H1 (cell line): ENCODE data around the gene ADIPOR2. TPM values are rescaled to one million over a fixed set of nuclear protein-coding genes. Genes with fewer than 3 reads are reported as not detected.

Source experiments
- POLR2A ChIP-seq, 2 experiments: IDR thresholded peaks; 1 replicate in 1 of 2; 2 replicates in 1 of 2; pipeline ENCODE4 v1.6.1; 2011; ENCODE audit warnings: low read depth in 2 of 2, low read length in 2 of 2, mild to moderate bottlenecking in 2 of 2; ENCODE audit errors: control extremely low read depth in 1 of 2
- polyA plus RNA-seq, 7 experiments: library from polyadenylated mRNA; depleted of rRNA in 3 of 7; stranded (reverse) in 5 of 7; unstranded in 2 of 7; fragments of >200 nt in 5 of 7; fragments of 200-250 nt in 2 of 7; gene quantifications; 1 replicate in 5 of 7; 2 replicates in 1 of 7; 4 replicates in 1 of 7; pipeline versions ENCODE4 v1.2.1 to v1.2.3, GENCODE V29; 2011 to 2013; ENCODE audit warnings: missing spikeins in 2 of 7, mixed read lengths in 2 of 7
- total RNA-seq: library from RNA; stranded (reverse); fragmentation: NEBNext Ultra II Directional; extraction: Animal tissue kit (Norgen Biotek cat#: 25700); gene quantifications from 2 replicates; pipeline ENCODE4 v1.2.1, GENCODE V29; 2021

The ADIPOR2 gene
- total and polyA plus RNA-seq, 2 of the 8 experiments (the other 6 are each of a cell fraction or from before 2014, with no cell fraction given) = 17.5 to 50.8 TPM

DNA sequence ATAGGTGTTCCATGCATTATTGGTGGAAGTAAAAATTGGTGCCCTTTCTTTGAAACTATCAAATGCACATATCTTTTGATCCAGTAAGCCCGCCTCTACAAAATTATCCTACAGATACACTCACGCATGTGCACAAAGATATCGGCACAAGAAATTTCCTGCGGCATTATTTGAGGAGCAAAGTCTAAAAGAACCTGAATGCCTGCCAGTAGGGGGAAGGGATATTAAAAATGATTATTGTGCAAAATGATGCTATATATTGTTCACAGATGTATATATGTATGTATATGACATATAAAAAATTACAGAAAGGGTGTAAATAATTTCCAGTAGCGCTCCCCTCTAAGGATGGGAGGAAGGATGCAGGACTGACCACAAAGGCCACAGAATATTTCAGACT, 24.7 kb upstream of the ADIPOR2 start (continued):
- TF ChIP-seq POLR2A (IDR thresholded peaks at IDR 0.05; ENCODE audit: control extremely low read depth in 1 of 2, low read depth in 2 of 2, low read length in 2 of 2) = no peak
